SK-N-MC (cell line): ENCODE data around the gene RDH16.

Experiments
- DNase-seq: peaks from one replicate; pipeline ENCODE4 v3.0.0-alpha.2; 2011; ENCODE audit warnings: low read depth, low spot score
- H3K27ac ChIP-seq: fragments of 200-600 bp; sonication (generic); 2 replicates; pipeline ENCODE4 v1.5.1; 2016; ENCODE audit warnings: mixed run types
- H3K36me3 ChIP-seq: fragments of 200-600 bp; sonication (generic); 2 replicates; pipeline ENCODE4 v1.6.1; 2017; ENCODE audit warnings: antibody characterized with exemption, low read length, mixed read lengths; ENCODE audit not compliant: insufficient read depth
- H3K4me3 ChIP-seq: fragments of 200-600 bp; sonication (generic); 2 replicates; pipeline ENCODE4 v1.5.1; 2016
- H3K9ac ChIP-seq: fragments of 200-600 bp; sonication (generic); 2 replicates; pipeline ENCODE4 v1.8.0; 2017; ENCODE audit warnings: mixed run types, mixed read lengths; ENCODE audit not compliant: insufficient read length
- H3K9me3 ChIP-seq: fragments of 200-600 bp; sonication (generic); 2 replicates; pipeline ENCODE4 v1.6.1; 2017; ENCODE audit warnings: low read depth, mild to moderate bottlenecking, antibody characterized with exemption, low read length, moderate library complexity, mixed read lengths
- EZH2 ChIP-seq: fragments of 200-600 bp; sonication (generic); IDR thresholded peaks from one replicate; pipeline ENCODE4 v1.6.1; 2017; ENCODE audit warnings: antibody characterized with exemption
- FOXP2 ChIP-seq: optimal IDR thresholded peaks from 2 replicates; pipeline ENCODE3; 2011; ENCODE audit warnings: mild to moderate bottlenecking, moderate library complexity; ENCODE audit not compliant: insufficient read depth; ENCODE audit errors: extremely low read length, control extremely low read depth
- POLR2AphosphoS5 ChIP-seq: IDR thresholded peaks from 2 replicates; pipeline ENCODE4 v1.6.1; 2012; ENCODE audit warnings: mild to moderate bottlenecking, low read depth, low read length, borderline replicate concordance

Gene RDH16

DNA sequence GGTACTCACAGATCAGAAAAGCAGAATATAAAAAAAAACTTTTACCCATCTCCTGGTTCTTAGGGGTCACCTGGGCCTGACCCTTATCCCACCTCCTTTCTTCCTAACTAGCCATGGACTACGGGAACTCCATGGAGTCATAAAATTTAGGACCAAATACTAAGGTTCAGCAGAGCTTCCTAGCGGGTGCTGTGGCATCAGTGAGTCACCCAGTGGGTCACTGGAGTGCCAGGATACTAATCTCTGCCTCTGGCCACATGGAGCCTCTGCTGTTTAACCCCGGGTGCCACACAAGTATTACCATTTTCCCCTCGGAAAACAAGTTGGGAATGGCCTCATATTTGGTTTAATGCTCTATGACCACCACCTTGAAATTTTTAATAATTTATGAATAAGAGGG lies 42.0 kb upstream of the RDH16 start:
- Histone ChIP-seq H3K36me3 (peaks cover 42% of the 10 kb centered on the region), H3K27ac (no peak overlapping the region), H3K9me3 (no peaks in the 10 kb centered on the region), H3K9ac (no peak overlapping the region), H3K4me3 (no peak overlapping the region)
- DNase-seq: no peak
- TF ChIP-seq EZH2 (no peak), FOXP2 (no peak), POLR2AphosphoS5 (no peak)

DNA sequence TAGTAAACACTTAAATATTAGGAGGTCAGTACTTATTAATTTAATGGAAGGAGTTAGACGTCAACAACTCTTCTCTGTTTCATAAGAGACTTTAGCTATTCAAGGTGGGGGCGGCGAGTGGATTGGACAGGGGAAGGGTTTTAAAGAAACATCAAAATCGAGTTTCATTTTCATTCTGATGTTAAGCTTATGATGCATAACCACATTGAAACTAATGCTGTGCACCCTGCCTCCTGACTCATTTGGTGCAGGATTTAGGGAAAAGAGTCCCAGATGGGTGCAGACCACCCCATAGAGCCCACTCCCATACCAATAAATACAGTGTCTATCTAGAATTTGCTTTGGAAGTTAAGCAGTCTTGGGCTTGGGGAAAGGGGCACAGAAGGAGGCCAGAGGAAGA lies 41.6 kb upstream of the RDH16 start:
- peaks cover 37% of the 10 kb centered on the region for H3K36me3 ChIP-seq
- H3K4me3 ChIP-seq: no peak overlapping the region
- no peaks in the 10 kb centered on the region for H3K9me3 ChIP-seq
- no peak for DNase-seq
- no peak overlapping the region for H3K27ac ChIP-seq
- H3K9ac ChIP-seq: no peak overlapping the region
- no peak for TF ChIP-seq POLR2AphosphoS5
- no peak for TF ChIP-seq EZH2
- TF ChIP-seq FOXP2: no peak

DNA sequence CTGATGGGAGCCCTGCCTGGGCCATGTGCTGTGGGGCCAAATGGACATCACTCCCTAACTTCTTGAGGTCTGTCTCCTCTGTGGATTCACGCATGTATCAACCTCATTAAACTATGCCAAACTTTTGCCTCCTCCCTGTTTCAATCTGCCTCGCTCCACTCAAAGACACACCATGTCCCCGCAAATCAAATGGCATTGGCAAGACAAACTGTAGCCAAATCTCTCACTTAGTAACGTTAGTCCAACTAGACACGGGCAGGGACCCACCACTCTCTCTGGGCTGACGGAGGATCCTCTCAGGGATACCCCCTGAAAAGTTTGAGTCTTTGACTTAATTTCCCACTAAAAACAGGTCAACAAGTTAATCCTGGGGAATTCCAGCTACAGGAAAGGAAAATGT lies 40.9 kb upstream of the RDH16 start:
- H3K9ac ChIP-seq: no peak overlapping the region
- H3K9me3 ChIP-seq: no peaks in the 10 kb centered on the region
- no peak for TF ChIP-seq POLR2AphosphoS5
- TF ChIP-seq FOXP2: no peak
- no peak for TF ChIP-seq EZH2
- H3K36me3 ChIP-seq: peaks cover 31% of the 10 kb centered on the region
- DNase-seq: no peak
- H3K27ac ChIP-seq: no peak overlapping the region
- no peak overlapping the region for H3K4me3 ChIP-seq

DNA sequence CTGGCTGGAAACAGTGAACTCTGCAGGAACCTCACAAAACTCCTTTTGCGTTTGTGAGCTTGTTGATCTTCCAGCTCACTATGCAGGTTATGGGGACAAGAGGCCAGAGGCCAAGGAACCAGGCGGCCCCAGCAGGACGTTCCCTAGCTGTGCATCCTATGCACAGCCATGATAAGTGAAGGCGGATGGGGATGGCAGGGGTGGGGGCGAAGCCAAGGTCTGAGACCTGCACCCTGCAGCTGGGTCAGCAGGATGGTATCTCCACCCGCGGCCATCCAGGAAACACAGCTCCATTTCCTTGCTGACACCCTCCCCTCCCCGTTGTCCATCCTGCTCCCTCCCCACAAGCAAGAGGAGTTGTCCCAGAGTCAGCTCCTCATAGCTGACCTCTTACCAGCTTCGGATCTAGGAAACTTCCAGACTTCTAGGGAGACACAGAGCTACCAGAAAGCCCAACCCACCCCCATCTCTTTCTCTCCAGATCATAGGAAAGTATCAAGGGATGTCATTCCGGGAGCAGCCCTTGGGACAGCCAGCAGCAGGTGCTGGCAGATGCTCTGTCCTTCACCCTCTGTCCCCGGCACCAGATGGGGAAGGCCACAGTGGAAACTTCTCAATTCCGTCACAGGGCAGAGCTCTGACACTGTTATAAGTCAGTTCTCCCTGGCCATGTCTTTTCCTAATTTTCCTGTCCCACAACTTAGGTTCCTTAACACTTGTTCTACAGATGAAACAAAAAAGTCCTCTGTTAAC lies 39.6 kb upstream of the RDH16 start:
- no peak for TF ChIP-seq FOXP2
- no peak for TF ChIP-seq EZH2
- no peak for TF ChIP-seq POLR2AphosphoS5
- H3K4me3 ChIP-seq: no peak overlapping the region
- H3K27ac ChIP-seq: no peak overlapping the region
- H3K9ac ChIP-seq: no peak overlapping the region
- H3K9me3 ChIP-seq: no peaks in the 10 kb centered on the region
- peaks cover 17% of the 10 kb centered on the region for H3K36me3 ChIP-seq
- no peak for DNase-seq

DNA sequence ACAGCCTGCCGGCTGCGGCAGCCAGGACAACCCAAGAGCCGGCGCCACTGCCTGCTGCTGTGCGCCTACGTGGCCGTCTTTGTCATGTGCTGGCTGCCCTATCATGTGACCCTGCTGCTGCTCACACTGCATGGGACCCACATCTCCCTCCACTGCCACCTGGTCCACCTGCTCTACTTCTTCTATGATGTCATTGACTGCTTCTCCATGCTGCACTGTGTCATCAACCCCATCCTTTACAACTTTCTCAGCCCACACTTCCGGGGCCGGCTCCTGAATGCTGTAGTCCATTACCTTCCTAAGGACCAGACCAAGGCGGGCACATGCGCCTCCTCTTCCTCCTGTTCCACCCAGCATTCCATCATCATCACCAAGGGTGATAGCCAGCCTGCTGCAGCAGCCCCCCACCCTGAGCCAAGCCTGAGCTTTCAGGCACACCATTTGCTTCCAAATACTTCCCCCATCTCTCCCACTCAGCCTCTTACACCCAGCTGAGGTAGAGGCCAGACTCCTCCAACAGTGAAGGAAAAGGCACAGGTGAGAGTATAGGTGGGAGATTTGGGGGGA lies 38.6 kb upstream of the RDH16 start:
- Histone ChIP-seq H3K9ac (no peak overlapping the region), H3K27ac (no peak overlapping the region), H3K9me3 (no peaks in the 10 kb centered on the region), H3K36me3 (peaks cover 10% of the 10 kb centered on the region), H3K4me3 (no peak overlapping the region)
- DNase-seq: no peak
- TF ChIP-seq POLR2AphosphoS5: no peak
- no peak for TF ChIP-seq EZH2
- TF ChIP-seq FOXP2: no peak

DNA sequence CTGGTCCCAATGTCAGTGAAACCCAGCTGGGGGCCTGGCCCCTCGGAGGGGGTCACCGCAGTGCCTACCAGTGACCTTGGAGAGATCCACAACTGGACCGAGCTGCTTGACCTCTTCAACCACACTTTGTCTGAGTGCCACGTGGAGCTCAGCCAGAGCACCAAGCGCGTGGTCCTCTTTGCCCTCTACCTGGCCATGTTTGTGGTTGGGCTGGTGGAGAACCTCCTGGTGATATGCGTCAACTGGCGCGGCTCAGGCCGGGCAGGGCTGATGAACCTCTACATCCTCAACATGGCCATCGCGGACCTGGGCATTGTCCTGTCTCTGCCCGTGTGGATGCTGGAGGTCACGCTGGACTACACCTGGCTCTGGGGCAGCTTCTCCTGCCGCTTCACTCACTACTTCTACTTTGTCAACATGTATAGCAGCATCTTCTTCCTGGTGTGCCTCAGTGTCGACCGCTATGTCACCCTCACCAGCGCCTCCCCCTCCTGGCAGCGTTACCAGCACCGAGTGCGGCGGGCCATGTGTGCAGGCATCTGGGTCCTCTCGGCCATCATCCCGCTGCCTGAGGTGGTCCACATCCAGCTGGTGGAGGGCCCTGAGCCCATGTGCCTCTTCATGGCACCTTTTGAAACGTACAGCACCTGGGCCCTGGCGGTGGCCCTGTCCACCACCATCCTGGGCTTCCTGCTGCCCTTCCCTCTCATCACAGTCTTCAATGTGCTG lies 38.0 kb upstream of the RDH16 start:
- H3K9ac ChIP-seq: no peak overlapping the region
- H3K36me3 ChIP-seq: peaks cover 5% of the 10 kb centered on the region; the same call in 1 of the 2 replicates
- no peak for TF ChIP-seq POLR2AphosphoS5
- no peak for TF ChIP-seq FOXP2
- no peak for TF ChIP-seq EZH2
- no peak for DNase-seq
- H3K4me3 ChIP-seq: no peak overlapping the region
- H3K9me3 ChIP-seq: no peaks in the 10 kb centered on the region
- H3K27ac ChIP-seq: no peak overlapping the region

DNA sequence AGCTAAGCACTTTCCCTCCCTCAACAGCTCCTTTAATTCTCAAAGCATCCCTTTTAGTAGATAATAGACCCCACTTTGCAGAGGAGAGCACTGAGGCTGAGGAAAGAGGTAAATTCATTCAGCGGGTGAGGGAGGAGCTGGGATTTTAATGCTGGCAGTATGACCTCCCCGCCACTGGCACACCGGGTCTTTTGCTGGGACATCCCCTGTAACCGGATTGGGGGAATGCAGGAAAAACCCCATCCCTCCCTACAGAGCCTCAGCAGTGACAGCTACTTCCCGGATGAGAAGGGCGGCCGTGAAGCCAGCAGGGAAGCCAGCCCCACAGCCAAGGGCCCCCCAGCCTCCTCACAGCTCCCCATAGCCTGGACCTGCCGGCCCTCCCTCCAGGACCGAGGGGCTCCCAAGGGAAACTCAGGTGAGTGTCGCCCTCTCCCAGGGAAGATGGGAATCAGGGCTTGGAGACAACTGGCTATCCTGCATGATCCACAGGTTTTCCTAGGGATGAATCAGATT lies 36.9 kb upstream of the RDH16 start:
- DNase-seq: no peak
- TF ChIP-seq EZH2 (no peak), FOXP2 (no peak), POLR2AphosphoS5 (no peak)

DNA sequence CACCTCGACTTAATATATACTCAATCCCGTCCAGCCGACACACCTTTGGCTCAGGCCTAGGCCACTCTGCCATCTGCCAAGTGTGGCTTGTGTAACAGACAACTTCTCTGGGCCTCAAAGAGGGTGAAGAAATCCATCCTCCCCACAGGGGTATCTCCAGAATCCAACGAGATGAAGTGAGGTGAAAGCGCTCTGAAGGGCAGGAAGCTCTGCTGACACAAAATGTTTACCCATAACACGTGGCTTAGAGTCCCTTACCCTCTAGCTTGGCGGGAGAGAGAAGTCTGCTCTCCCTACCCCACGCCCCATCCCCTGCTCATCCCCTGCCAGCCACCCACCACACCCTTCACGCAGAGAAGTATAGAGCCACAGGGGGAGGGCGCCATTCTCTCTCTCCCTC lies 35.9 kb upstream of the RDH16 start:
- Histone ChIP-seq H3K9me3 (no peaks in the 10 kb centered on the region), H3K27ac (no peak overlapping the region), H3K4me3 (no peak overlapping the region), H3K36me3 (no peaks in the 10 kb centered on the region), H3K9ac (no peak overlapping the region)
- no peak for TF ChIP-seq POLR2AphosphoS5
- TF ChIP-seq EZH2: no peak
- TF ChIP-seq FOXP2: no peak
- no peak for DNase-seq

More for the DNA sequence above, 36.9 kb upstream of the RDH16 start:
- Histone ChIP-seq H3K9ac (no peak overlapping the region), H3K36me3 (no peaks in the 10 kb centered on the region), H3K9me3 (no peaks in the 10 kb centered on the region), H3K27ac (no peak overlapping the region), H3K4me3 (no peak overlapping the region)
